Heart right ventricle (tissue), 16 donors: ENCODE measurements around the gene TMSB10. TPM values are rescaled to one million over a fixed set of nuclear protein-coding genes. Genes with fewer than 3 reads are reported as not detected.

Experiments
- ATAC-seq, 8 donors: fragments of 200-7000 bp; cut with Tn5 transposase; one replicate each; pipeline ENCODE4 v1.9.1; 2020; ENCODE audit warnings: mild to moderate bottlenecking in 8 of 8, moderate library complexity in 8 of 8, moderate number of reproducible peaks in 1 of 8
- DNase-seq, 2 donors: peaks; one replicate each; pipeline ENCODE4 v3.0.0-alpha.2; 2020
- H3K27ac ChIP-seq, 10 donors: fragments of 200-600 bp; sonication (generic) in 2 of 10; one replicate each; pipeline versions ENCODE4 v1.5.0 to v1.8.0; 2020 to 2022; ENCODE audit warnings: mild to moderate bottlenecking in 3 of 10
- H3K27me3 ChIP-seq, 7 donors: fragments of 200-600 bp; one replicate each; pipeline ENCODE4 v1.8.0; 2021 to 2022; ENCODE audit warnings: mild to moderate bottlenecking in 2 of 7
- H3K36me3 ChIP-seq, 9 donors: fragments of 200-600 bp; sonication (generic) in 1 of 9; one replicate each; pipeline versions ENCODE4 v1.5.0 to v1.8.0; 2020 to 2022; ENCODE audit warnings: mild to moderate bottlenecking in 2 of 9
- H3K4me1 ChIP-seq, 9 donors: fragments of 200-600 bp; sonication (generic) in 1 of 9; one replicate each; pipeline versions ENCODE4 v1.5.0 to v1.8.0; 2020 to 2022; ENCODE audit warnings: mild to moderate bottlenecking in 4 of 9
- H3K4me3 ChIP-seq, 10 donors: fragments of 200-600 bp; sonication (generic) in 2 of 10; one replicate each; pipeline versions ENCODE4 v1.5.0 to v1.8.0; 2020 to 2022; ENCODE audit warnings: mild to moderate bottlenecking in 7 of 10, moderate library complexity in 2 of 10
- H3K9me3 ChIP-seq, 11 donors: fragments of 200-600 bp in 10 of 11; sonication (generic) in 2 of 11; one replicate each; pipeline versions ENCODE4 v1.5.0 to v1.8.0; 2013 to 2022; ENCODE audit warnings: mild to moderate bottlenecking in 2 of 11, control low read depth in 1 of 11, moderate library complexity in 1 of 11
- CTCF ChIP-seq, 9 donors: fragments of 200-600 bp; sonication (generic) in 2 of 9; IDR thresholded peaks; one replicate each; pipeline versions ENCODE4 v1.5.0 to v1.8.0; 2021 to 2022; ENCODE audit warnings: antibody characterized with exemption in 9 of 9, mild to moderate bottlenecking in 5 of 9, moderate library complexity in 1 of 9
- whole genome bisulfite sequencing, 2 donors: extraction: QIAGEN DNeasy Blood & Tissue Kit; methylation state at CpG; one replicate each; pipeline ENCODE4 v1.1.7; 2013; ENCODE audit warnings: inconsistent platforms in 1 of 2; 5-methylcytosine and 5-hydroxymethylcytosine counted together
- intact Hi-C, 10 donors: fragments of 100-400 bp; cut with DNase I; formaldehyde crosslinking; loops; one replicate each; pipeline versions ENCODE4 v1.11.1 to v1.14.2; 2022
- polyA plus RNA-seq, 2 donors: library from polyadenylated mRNA; stranded (reverse); fragments of 200-250 nt; gene quantifications; one replicate each; pipeline ENCODE4 v1.2.3, GENCODE V29; 2013
- total RNA-seq, 10 donors: library from RNA; stranded (reverse); fragmentation: NEBNext Ultra II Directional in 3 of 10; extraction: Animal tissue kit (Norgen Biotek cat#: 25700) in 3 of 10; gene quantifications; one replicate each; pipeline versions ENCODE4 v1.2.1 to v1.2.4, GENCODE V29; 2021 to 2023
- donor health status: Arrhythmogenic right ventricular cardiomyopathy.
- donor health status: ischemic (EF 13 %, LVEDD 7.1; RV severe dilation, severe dysfunction).
- donor health status: healthy with polysubstance abuse.
- donor health status: DM: no; HTN: yes; CAD: no.
- donor health status: DM: no; HTN: no; CAD: no.
- donor health status: ischemic (EF 25% LVEDD 6.9; RV normal size, moderate dysfunction).
- donor health status: ischemic (EF 25% LVEDD 5.7; RV mildly dilated, moderate dysfunction).
- donor health status: healthy.
- donor health status: DM: yes; HTN: yes; CAD: no.
- donor health status: Ischemic cardiomyopathy.
- donor health status: ischemic (EF 35%, LVEDD 5.7; RV mildly dilated, moderate dysfunction).
- donor health status: nonischemic (EF 11% LVEDD 7.7; RV severe dilation, severe dysfunction).
- donor health status: DM: yes; HTN: yes; CAD: no.
- donor health status: PGD.
- donor health status: ischemic (EF 29% LVEDD 5.4; RV normal size, mild dysfunction).
- donor health status: nonischemic (EF 23%, LVEDD 6.1; RV moderate dilation, normal function).

The TMSB10 gene
- total and polyA plus RNA-seq, 12 donors = 217 to 2,308 (median 343) TPM

GRCh38 chr2:84876369-84876768 lies 29.1 kb upstream of the TMSB10 start:
- ATAC-seq (no peak), DNase-seq (no peak)
- H3K27ac ChIP-seq = no peak overlapping the region
- intact Hi-C loops = loop anchor here in 1 of 10 donors (5.0 kb wide), 1 partner anchor 384 kb away; no protein-coding TSS in a partner anchor
- H3K9me3 ChIP-seq = no peaks in the 10 kb centered on the region
- peaks cover 8 to 21% (median 16%) of the 10 kb centered on the region in 9 donors for H3K4me1 ChIP-seq
- 91 to 93% methylated on average over 3 of the region's 3 CpGs for WGBS, 2 donors
- H3K27me3 ChIP-seq = peaks cover 5 to 39% (median 24%) of the 10 kb centered on the region in 7 donors
- no peak for TF ChIP-seq CTCF (IDR thresholded peaks at IDR 0.05)
- no peak overlapping the region for H3K4me3 ChIP-seq
- H3K36me3 ChIP-seq = no peaks in the 10 kb centered on the region

- Histone ChIP-seq H3K4me1 (peaks cover 8 to 30% (median 20%) of the 10 kb centered on the region in 9 donors), H3K9me3 (no peaks in the 10 kb centered on the region), H3K27ac (no peak overlapping the region), H3K27me3 (peaks cover 5 to 54% (median 26%) of the 10 kb centered on the region in 7 donors), H3K4me3 (no peak overlapping the region), H3K36me3 (no peaks in the 10 kb centered on the region)
- intact Hi-C loops = loop anchor here in 1 of 10 donors (5.0 kb wide), 1 partner anchor 386 kb away; no protein-coding TSS in a partner anchor
- no peak for ATAC-seq
- WGBS, 2 donors = 89 to 95% methylated on average over 1 of the region's 1 CpG
- DNase-seq = no peak
- TF ChIP-seq CTCF (IDR thresholded peaks at IDR 0.05) = no peak
These were observed 27.0 kb upstream of the TMSB10 start for GRCh38 chr2:84878459-84878858.

- H3K4me3 ChIP-seq = peak overlapping the region in 2 of 10 donors; percentile 62 to 66
- ATAC-seq = no peak
- intact Hi-C loops = loop anchor here in 1 of 10 donors (5.0 kb wide), 1 partner anchor 387 kb away; no protein-coding TSS in a partner anchor
These were observed 26.4 kb upstream of the TMSB10 start for GRCh38 chr2:84878896-84879583.

More at GRCh38 chr2:84878896-84879583, 26.4 kb upstream of the TMSB10 start:
- Histone ChIP-seq H3K27ac (no peak overlapping the region), H3K36me3 (no peaks in the 10 kb centered on the region), H3K4me1 (peaks cover 8 to 30% (median 20%) of the 10 kb centered on the region in 9 donors), H3K9me3 (no peaks in the 10 kb centered on the region), H3K27me3 (peaks cover 5 to 55% (median 26%) of the 10 kb centered on the region in 7 donors)
- no peak for DNase-seq
- no peak for TF ChIP-seq CTCF (IDR thresholded peaks at IDR 0.05)
- WGBS, 2 donors = 72 to 75% methylated on average over 7 of the region's 7 CpGs
